ENCODE results near the gene MYCBPAP.

Gene MYCBPAP

GRCh38 chr17:50527155-50527762, 19.0 kb downstream of the MYCBPAP start:
- Histone ChIP-seq H3K4me2 (ENCODE audit: low read length) (no peak overlapping the region), H3K9ac (ENCODE audit: low read depth, low read length) (no peak overlapping the region), H3K27me3 (ENCODE audit: control insufficient read depth, insufficient read depth, low read length) (peaks cover 40% of the 10 kb centered on the region), H3K4me3 (ENCODE audit: low read length) (no peak overlapping the region), H3K4me1 (ENCODE audit: control insufficient read depth, insufficient read depth, low read length) (no peaks in the 10 kb centered on the region), H3K9me3 (replicated peaks; ENCODE audit: low read length) (no peaks in the 10 kb centered on the region), H3K36me3 (ENCODE audit: insufficient read depth, low read length) (no peaks in the 10 kb centered on the region)

DNA sequence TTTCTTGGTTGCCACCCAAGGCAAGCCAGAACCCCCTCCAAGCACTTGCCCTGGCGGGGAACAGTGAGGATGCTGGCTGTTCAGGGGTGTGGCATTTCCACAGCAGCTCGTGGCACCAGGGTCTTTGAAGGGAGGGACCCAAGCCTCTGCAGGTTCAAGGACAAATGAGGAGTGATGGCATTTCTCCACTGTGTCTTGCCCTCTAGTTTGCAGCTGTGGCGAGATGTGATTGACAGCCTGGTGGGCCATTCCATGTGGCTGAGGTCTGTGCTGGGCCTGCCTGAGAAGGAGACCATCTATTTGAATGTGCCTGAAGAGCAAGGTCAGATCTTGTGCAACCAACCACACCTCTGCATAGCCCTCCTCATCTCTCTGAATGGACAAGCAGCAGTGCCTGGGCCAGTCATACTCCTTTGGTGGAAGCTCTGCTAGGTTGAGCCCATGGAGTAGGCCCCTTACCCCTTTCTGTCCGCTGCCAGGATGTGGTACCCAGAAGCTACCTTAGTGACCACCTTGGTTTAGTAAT, 19.8 kb downstream of the MYCBPAP start:
- no peak overlapping the region for H3K4me3 ChIP-seq (ENCODE audit: low read length)
- no peaks in the 10 kb centered on the region for H3K4me1 ChIP-seq (ENCODE audit: control insufficient read depth, insufficient read depth, low read length)
- no peaks in the 10 kb centered on the region for H3K36me3 ChIP-seq (ENCODE audit: insufficient read depth, low read length)
- peaks cover 47% of the 10 kb centered on the region for H3K27me3 ChIP-seq (ENCODE audit: control insufficient read depth, insufficient read depth, low read length)
- no peaks in the 10 kb centered on the region for H3K9me3 ChIP-seq (replicated peaks; ENCODE audit: low read length)
- H3K4me2 ChIP-seq (ENCODE audit: low read length), result no peak overlapping the region
- no peak overlapping the region for H3K9ac ChIP-seq (ENCODE audit: low read depth, low read length)

- H3K4me1 ChIP-seq (ENCODE audit: control insufficient read depth, insufficient read depth, low read length), result peaks cover 10% of the 10 kb centered on the region
- H3K4me3 ChIP-seq (ENCODE audit: low read length), result no peak overlapping the region
- H3K36me3 ChIP-seq (ENCODE audit: insufficient read depth, low read length), result no peaks in the 10 kb centered on the region
- H3K9ac ChIP-seq (ENCODE audit: low read depth, low read length), result no peak overlapping the region
- no peaks in the 10 kb centered on the region for H3K9me3 ChIP-seq (replicated peaks; ENCODE audit: low read length)
- H3K27me3 ChIP-seq (ENCODE audit: control insufficient read depth, insufficient read depth, low read length), result peaks cover 62% of the 10 kb centered on the region
- no peak overlapping the region for H3K4me2 ChIP-seq (ENCODE audit: low read length)
These were observed 21.6 kb downstream of the MYCBPAP start for GRCh38 chr17:50529849-50530248.

DNA sequence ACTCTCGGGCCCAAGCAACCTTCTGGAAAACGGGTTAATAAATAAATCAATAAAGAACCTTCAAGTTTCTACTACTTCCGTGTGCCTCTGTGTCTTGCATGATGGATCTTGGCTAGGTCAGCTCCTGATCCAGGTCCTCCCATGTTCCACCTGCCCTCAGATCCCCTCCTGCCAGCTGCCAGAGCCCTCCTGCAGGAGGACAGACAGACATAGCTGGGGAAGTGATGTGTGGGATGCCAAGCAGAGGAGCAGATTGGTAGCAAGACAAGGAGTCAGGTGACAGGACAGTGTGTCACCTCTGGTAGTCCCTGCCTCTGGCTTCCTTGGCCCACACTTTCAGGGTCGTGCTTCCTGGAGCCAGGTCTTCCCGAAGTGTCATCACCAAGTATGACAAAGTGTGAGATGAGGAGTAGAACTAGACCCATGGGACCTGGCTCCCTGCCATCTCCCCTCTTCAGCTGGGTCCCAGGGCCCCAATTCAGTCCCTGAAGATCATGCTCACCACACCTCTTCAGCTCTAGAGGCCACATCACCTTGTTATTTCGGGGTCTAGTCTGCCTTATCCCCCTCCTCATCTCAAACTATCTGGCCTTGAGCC, 23.3 kb downstream of the MYCBPAP start:
- Histone ChIP-seq H3K4me1 (ENCODE audit: control insufficient read depth, insufficient read depth, low read length) (peaks cover 10% of the 10 kb centered on the region), H3K4me2 (ENCODE audit: low read length) (no peak overlapping the region), H3K9me3 (replicated peaks; ENCODE audit: low read length) (no peaks in the 10 kb centered on the region), H3K9ac (ENCODE audit: low read depth, low read length) (no peak overlapping the region), H3K4me3 (ENCODE audit: low read length) (no peak overlapping the region), H3K27me3 (ENCODE audit: control insufficient read depth, insufficient read depth, low read length) (peaks cover 63% of the 10 kb centered on the region), H3K36me3 (ENCODE audit: insufficient read depth, low read length) (no peaks in the 10 kb centered on the region)

GRCh38 chr17:50532452-50533024, 24.3 kb downstream of the MYCBPAP start, which contains the start of gene EPN3:
Gene EPN3, plus strand, starts transcription at chr17:50532735. Its CDS starts 3,822 bp downstream, at chr17:50536557.
- Histone ChIP-seq H3K9ac (ENCODE audit: low read depth, low read length) (no peak within 1 kb of the TSS), H3K36me3 (ENCODE audit: insufficient read depth, low read length) (no peaks in the 10 kb centered on the region), H3K4me1 (ENCODE audit: control insufficient read depth, insufficient read depth, low read length) (peaks cover 10% of the 10 kb centered on the region), H3K9me3 (replicated peaks; ENCODE audit: low read length) (no peaks in the 10 kb centered on the region), H3K4me2 (ENCODE audit: low read length) (peak within 1 kb of the TSS; percentile 63), H3K4me3 (ENCODE audit: low read length) (peak within 1 kb of the TSS; percentile 32), H3K27me3 (ENCODE audit: control insufficient read depth, insufficient read depth, low read length) (peaks cover 63% of the 10 kb centered on the region)

GRCh38 chr17:50533185-50533584, 24.9 kb downstream of the MYCBPAP start:
- no peak overlapping the region for H3K9ac ChIP-seq (ENCODE audit: low read depth, low read length)
- no peak overlapping the region for H3K4me3 ChIP-seq (ENCODE audit: low read length)
- peaks cover 59% of the 10 kb centered on the region for H3K27me3 ChIP-seq (ENCODE audit: control insufficient read depth, insufficient read depth, low read length)

GRCh38 chr17:50533720-50534148, 25.5 kb downstream of the MYCBPAP start:
- peak overlapping the region; percentile 63 for H3K4me2 ChIP-seq (ENCODE audit: low read length)
- no peaks in the 10 kb centered on the region for H3K9me3 ChIP-seq (replicated peaks; ENCODE audit: low read length)
- H3K4me3 ChIP-seq (ENCODE audit: low read length), result peak overlapping the region; percentile 32
- peaks cover 10% of the 10 kb centered on the region for H3K4me1 ChIP-seq (ENCODE audit: control insufficient read depth, insufficient read depth, low read length)
- H3K36me3 ChIP-seq (ENCODE audit: insufficient read depth, low read length), result no peaks in the 10 kb centered on the region
- H3K27me3 ChIP-seq (ENCODE audit: control insufficient read depth, insufficient read depth, low read length), result peaks cover 54% of the 10 kb centered on the region
- no peak overlapping the region for H3K9ac ChIP-seq (ENCODE audit: low read depth, low read length)

More at GRCh38 chr17:50533185-50533584, 24.9 kb downstream of the MYCBPAP start:
- H3K4me2 ChIP-seq (ENCODE audit: low read length), result no peak overlapping the region
- peaks cover 10% of the 10 kb centered on the region for H3K4me1 ChIP-seq (ENCODE audit: control insufficient read depth, insufficient read depth, low read length)
- H3K36me3 ChIP-seq (ENCODE audit: insufficient read depth, low read length), result no peaks in the 10 kb centered on the region
- no peaks in the 10 kb centered on the region for H3K9me3 ChIP-seq (replicated peaks; ENCODE audit: low read length)

GRCh38 chr17:50534222-50534978, 26.2 kb downstream of the MYCBPAP start:
- H3K4me1 ChIP-seq (ENCODE audit: control insufficient read depth, insufficient read depth, low read length), result peaks cover 10% of the 10 kb centered on the region
- H3K36me3 ChIP-seq (ENCODE audit: insufficient read depth, low read length), result no peaks in the 10 kb centered on the region
- no peak overlapping the region for H3K9ac ChIP-seq (ENCODE audit: low read depth, low read length)
- H3K27me3 ChIP-seq (ENCODE audit: control insufficient read depth, insufficient read depth, low read length), result peaks cover 49% of the 10 kb centered on the region
- no peaks in the 10 kb centered on the region for H3K9me3 ChIP-seq (replicated peaks; ENCODE audit: low read length)
- no peak overlapping the region for H3K4me3 ChIP-seq (ENCODE audit: low read length)
- peak overlapping the region; percentile 63 for H3K4me2 ChIP-seq (ENCODE audit: low read length)

- H3K4me1 ChIP-seq (ENCODE audit: control insufficient read depth, insufficient read depth, low read length), result peaks cover 10% of the 10 kb centered on the region
- peaks cover 44% of the 10 kb centered on the region for H3K27me3 ChIP-seq (ENCODE audit: control insufficient read depth, insufficient read depth, low read length)
- H3K36me3 ChIP-seq (ENCODE audit: insufficient read depth, low read length), result no peaks in the 10 kb centered on the region
- no peak overlapping the region for H3K4me2 ChIP-seq (ENCODE audit: low read length)
- H3K4me3 ChIP-seq (ENCODE audit: low read length), result no peak overlapping the region
- H3K9ac ChIP-seq (ENCODE audit: low read depth, low read length), result no peak overlapping the region
- H3K9me3 ChIP-seq (replicated peaks; ENCODE audit: low read length), result no peaks in the 10 kb centered on the region
These were observed 26.7 kb downstream of the MYCBPAP start for GRCh38 chr17:50534979-50535326.

- H3K4me3 ChIP-seq (ENCODE audit: low read length), result no peak overlapping the region
- no peaks in the 10 kb centered on the region for H3K36me3 ChIP-seq (ENCODE audit: insufficient read depth, low read length)
- H3K9me3 ChIP-seq (replicated peaks; ENCODE audit: low read length), result no peaks in the 10 kb centered on the region
- peaks cover 10% of the 10 kb centered on the region for H3K4me1 ChIP-seq (ENCODE audit: control insufficient read depth, insufficient read depth, low read length)
- no peak overlapping the region for H3K9ac ChIP-seq (ENCODE audit: low read depth, low read length)
- no peak overlapping the region for H3K4me2 ChIP-seq (ENCODE audit: low read length)
- H3K27me3 ChIP-seq (ENCODE audit: control insufficient read depth, insufficient read depth, low read length), result peaks cover 39% of the 10 kb centered on the region
These were observed 27.2 kb downstream of the MYCBPAP start for GRCh38 chr17:50535407-50535806.
